ENCODE data around the gene KIAA1755.
"Not testable (repeated sequence)": the region's sequence is repeated elsewhere in the genome, so short reads cannot be mapped to it uniquely, and the experiment has no call there.

The KIAA1755 gene

DNA sequence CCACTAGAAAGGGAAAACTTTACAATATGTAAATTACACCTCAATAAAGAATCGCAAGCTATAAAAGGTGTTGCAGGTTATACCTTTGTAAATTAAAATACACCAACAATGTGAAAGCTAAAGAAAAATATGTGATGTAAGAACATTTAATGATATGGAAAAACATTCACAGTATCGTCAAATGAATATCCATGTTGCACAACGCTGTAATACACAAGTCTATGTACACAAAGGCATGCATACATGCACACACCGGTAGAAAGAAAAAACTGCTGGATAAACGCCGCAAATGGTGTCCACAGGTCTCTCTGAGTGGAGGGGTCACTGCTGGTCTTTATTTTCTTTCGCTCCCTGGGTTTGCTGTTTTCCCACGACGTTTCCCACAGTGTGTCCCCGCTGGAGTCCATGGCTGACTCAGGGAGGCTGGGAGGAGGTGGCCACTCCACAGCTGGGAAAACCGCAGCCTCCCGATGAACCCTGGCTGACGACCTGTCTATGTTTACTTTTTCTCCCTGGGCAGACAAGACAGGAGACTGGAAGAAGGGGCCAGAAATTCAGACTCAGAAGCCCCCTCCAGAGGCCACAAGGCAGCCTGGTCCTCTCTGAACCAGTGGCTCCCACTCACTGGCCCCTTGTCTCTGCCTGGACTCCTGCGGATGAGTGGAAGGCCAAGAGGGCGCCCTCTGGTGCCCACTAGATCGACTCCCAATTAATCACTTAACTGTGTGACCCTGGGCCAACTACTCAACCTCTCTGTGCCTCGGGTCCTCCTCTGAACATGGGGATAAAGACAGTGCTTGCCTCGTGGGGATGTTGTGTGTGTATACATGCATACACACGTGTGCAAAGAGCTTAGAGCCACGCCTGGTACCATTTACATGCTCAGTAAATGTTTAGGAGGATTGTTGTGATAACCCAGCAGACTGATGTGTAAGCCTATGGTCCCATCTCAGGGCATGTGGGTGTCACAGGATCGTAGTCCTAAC is 30.6 kb upstream of the KIAA1755 start:
- no peak for DNase-seq (ENCODE audit: low read depth in 2 of 2)

DNA sequence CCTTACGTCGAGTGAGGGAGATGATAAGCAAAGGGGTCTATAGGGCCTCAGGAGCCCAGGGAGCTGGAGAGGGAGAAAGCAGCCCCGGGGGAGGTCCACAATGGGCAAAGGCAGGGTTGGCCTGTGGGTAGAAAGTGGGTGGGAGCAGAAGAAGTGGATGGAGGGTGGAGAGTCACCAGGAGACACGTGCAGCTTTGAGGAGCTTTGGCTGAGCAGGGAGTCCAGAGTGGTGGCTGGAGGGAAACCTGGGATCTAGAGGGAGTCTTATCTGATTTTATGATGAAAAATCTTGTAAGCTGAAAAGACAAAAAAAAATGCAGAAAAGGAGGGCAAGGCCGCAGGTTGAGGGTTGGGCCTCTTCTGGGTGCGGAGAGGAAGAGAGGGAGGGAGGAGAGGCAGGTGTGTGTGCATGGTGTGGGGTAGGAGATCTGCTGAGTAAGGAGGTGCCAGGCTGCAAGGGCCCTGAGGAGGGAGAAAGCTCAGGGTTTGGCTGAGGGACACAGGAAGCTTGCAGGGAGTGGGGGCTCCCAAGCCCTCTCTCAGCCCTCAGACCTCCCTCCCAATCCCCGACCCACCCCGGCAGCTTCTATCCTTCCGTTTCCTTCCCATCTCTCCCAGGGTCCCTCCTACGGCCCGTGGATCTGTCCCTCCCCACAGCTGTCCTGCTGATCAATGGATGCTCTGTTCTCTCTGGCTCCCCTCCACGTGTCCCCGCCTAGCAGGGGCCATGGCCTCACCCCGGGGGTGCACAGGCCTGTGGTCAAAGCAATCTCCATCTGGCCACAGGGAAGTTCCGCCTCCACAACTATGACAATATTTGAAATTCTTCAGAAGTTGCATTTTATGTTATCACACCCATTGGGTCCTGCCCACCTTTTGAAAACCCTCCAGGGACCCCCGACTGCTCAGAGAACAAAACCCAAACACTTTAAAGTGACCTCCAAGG is 26.3 kb upstream of the KIAA1755 start:
- no peak for DNase-seq (ENCODE audit: low read depth in 2 of 2)

DNA sequence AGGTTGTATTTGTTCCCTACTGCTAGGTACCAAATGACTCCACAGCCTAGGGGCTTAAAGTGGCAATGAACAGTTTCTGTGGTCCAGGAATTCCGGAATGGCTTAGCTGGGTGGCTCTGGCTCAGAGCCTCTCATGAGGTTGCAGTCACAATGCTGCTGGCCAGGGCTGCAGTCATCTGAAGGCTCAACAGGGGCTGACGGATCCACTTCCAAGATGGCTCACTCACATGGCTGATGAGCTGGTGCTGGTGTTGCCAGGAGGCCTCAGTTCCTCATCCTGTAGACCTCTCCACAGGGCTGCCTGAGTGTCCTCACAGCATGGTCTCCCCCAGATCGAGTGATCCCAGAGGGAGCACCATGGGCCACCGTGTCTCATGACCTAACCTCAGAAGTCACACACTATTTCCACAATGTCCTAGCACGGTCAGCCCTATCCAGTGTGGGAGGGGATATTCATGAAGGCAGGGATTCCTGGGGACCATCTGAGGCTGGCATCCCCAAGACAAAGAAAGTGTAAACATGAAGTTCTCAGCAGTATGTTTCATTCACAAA is 24.4 kb upstream of the KIAA1755 start:
- DNase-seq (ENCODE audit: low read depth in 2 of 2): no peak

DNA sequence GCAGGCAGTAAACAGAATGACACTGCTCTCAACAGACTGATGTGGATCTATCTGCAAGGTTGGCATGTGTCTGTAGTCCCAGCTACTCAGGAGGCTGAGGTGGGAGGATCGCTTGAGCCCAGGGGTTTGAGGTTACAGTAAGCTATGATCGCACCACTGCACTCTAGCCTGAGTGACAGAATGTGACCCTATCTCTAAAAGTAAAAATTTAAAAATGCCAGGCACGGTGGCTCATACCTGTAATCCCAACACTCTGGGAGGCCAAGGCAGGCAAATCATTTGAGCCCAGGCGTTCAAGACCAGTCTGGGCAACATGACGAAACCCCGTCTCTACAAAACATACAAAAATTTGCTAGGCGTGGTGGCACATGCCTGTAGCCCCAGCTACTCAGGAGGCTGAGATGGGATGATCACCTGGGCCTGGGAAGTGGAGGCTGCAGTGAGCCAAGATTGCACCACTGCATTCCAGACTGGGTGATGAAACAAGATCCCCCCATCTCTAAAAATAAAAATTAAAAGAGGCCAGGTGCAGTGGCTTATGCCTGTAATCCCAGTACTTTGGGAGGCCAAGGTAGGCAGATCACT is 23.6 kb upstream of the KIAA1755 start:
- DNase-seq (ENCODE audit: low read depth in 2 of 2): not testable (repeated sequence)

DNA sequence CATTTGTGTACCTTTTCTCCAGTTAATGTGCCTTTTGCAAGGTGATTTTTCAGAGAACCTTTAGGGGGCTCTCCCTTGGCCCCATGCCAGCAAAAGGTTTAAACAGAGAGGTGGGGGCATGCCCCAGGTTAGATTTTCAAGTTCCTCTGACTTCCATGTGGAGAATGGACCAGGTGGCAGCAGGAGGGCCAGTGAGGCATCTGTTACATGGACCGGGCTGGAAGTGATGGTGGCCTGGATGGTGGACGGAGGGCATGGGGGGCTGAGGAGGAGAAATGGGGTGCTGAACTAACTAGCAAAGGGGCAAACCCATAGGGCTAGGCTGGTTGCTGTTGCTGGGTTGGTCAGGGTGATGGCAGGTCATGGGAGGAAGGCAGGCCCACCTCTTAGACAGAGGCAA is 22.7 kb upstream of the KIAA1755 start:
- DNase-seq (ENCODE audit: low read depth in 2 of 2): no peak

DNA sequence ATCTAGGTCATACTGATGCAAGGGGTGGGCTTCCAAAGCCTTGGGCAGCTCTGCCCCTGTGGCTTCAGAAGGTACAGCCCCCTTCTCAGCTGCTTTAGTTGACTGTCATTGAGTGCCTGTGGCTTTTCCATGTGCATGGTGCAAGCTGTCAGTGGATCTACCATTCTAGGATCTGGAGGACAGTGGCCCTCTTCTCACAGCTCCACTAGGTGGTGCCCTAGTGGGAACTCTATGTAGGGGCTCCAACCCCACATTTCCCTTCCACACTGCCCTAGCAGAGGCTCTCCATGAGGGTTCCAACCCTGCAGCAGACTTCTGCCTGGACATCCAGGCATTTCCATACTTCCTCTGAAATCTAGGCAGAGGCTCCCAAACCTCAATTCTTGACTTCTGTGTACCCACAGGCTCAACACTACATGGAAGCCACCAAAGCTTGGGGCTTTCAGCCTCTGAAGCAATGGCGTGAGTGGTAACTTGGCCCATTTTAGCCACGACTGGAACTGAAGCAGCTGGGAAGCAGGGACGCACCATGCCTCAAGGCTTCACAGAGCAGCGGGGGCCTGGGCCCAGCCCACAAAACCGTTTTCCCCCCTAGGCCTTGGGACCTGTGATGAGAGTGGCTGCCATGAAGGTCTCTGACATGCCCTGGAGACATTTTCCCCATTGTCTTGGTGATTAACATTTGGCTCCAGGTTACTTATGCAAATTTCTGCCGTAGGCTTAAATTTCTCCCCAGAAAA is 20.8 kb upstream of the KIAA1755 start:
- not testable (repeated sequence) for DNase-seq (ENCODE audit: low read depth in 2 of 2)

DNA sequence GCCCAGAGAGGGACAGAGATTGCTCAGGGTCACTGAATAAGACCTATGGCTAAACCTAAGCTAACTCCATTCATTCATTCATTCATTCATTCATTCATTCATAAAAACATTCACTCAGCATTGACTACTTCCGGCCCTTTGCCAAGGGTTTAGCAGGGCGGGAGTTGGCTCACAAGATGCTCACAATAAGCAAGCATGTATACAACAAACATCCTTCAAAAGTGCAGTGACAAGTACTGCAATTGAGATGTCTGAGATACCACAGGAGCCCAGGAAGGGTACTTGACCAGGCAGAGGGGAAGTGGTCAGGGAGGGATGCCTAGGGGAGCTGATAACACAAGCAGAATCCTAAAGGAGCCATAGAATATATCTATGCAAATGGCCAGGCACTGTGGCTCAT is 18.2 kb upstream of the KIAA1755 start:
- DNase-seq (ENCODE audit: low read depth in 2 of 2): no peak

DNA sequence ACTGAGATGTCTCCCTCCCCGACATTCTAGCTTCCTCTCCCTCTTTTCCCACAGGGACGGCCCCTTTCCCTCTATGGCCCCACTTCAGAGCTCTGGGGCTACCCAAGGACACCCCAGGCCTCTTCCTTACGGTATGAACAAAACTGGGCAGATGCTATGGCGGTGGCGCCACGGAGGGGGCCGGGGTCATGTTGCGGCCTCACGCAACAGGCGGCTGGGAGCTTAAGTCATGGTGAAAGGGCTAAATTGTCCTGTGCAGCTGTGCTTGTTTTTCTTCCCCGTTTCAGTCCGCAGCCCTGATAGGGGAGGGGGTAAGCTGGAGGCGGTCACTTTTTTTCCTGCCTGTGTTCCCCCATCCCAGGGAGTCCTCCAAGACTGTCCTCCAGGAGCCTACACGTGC is 17.6 kb upstream of the KIAA1755 start:
- no peak for DNase-seq (ENCODE audit: low read depth in 2 of 2)

DNA sequence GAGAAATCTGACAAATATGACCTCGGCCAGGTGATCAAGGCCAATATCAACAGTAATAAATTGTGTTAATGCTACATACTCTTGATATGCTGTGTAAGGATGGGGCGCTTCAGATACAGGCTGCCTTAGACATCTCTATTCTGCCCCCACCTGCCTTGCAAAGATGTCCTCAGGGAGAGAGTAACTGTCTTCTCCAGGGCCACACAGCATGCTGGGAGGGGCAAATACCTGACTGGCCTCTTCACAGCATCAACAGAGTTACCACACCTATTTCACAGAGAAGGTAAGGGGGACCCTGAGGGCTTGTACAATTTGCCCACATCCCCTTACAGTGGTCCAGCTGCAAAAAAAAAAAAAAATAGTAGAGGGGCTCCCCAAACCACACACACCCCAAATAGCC is 17.2 kb upstream of the KIAA1755 start:
- DNase-seq (ENCODE audit: low read depth in 2 of 2): no peak

DNA sequence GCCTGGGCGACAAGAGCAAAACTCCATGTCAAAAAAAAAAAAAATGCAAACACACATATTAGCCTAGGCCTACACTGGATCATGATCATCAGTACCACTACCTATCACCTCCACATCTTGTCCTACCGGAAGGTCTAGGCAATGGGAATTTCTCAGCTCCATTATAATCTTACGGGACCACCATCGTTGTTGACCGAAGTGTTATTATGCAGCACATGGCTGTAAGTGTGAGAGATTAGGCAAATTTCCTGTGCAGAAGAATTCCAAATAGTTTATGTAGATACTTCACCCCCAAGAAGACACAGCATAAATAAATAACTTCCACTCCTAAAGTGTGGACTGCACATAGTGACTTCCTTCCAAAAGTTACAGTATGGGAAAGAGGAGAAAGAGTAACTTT is 16.8 kb upstream of the KIAA1755 start:
- DNase-seq (ENCODE audit: low read depth in 2 of 2): no peak

DNA sequence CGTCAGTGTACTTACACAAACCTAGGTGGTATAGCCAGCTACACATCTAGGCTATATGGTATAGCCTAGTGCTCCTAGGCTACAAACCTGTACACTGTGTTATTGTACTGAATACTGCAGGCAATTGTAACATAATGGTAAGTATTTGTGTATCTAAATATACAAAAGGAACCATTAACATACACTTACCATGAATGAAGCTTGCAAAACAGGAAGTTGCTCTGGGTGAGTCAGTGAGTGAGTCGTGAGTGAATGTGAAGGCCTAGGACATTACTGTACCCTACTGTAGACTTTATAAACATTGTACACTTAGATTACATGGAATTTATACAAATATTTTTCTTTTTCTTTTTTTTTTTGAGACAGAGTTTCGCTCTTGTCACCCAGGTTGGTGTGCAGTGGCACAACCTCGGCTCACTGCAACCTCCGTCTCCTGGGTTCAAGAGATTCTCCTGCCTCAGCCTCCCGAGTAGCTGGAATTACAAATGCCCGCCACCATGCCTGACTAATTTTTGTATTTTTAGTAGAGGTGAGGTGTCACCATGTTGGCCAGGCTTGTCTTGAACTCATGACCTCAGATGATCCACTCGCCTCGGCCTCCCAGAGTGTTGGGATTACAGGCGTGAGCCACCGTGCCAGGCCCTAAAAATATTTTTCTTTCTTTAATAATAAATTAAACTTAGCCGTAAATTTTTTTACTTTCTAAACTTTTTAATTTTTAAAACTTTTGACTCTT is 15.4 kb upstream of the KIAA1755 start:
- DNase-seq (ENCODE audit: low read depth in 2 of 2): peak; percentile 60 to 65

DNA sequence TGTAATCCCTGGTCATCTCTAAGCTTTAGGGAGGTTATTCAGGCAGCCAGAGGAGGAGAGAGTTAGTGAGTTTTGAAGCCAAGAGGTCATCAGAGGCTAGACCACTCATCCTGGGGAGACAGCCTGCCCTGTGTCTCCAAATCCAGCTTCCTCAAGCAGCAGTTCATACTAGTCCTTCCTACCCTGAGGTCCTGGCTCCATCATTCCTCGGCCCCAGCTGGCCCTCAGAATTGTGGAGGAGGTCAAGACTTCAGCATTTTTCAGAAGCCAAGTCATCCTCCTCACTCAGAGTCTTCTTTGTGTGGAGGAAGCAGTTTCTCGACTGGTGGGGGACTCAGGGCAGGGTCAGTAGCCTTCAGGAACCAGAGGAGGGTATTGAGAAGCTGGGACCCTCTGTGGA is 12.4 kb upstream of the KIAA1755 start:
- no peak for DNase-seq (ENCODE audit: low read depth in 2 of 2)

DNA sequence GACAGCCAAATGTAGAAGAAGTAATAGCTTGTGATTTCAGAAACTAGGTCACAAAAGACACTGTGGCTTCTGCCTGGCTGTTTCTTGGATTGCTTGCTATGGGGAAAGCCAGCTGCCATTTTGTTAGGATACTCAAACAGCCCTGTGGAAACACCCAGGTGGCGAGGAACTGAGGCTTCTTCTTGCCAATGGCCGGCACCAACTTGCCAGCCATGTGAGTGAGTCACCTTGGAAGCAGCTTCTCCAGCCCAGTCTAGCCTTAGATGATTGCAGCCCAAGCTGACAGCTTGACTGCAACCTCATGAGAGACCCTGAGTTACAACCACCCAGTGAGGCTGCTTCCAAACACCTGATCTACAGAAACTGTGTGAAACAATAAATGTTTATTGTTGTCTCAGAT is 11.9 kb upstream of the KIAA1755 start:
- no peak for DNase-seq (ENCODE audit: low read depth in 2 of 2)

DNA sequence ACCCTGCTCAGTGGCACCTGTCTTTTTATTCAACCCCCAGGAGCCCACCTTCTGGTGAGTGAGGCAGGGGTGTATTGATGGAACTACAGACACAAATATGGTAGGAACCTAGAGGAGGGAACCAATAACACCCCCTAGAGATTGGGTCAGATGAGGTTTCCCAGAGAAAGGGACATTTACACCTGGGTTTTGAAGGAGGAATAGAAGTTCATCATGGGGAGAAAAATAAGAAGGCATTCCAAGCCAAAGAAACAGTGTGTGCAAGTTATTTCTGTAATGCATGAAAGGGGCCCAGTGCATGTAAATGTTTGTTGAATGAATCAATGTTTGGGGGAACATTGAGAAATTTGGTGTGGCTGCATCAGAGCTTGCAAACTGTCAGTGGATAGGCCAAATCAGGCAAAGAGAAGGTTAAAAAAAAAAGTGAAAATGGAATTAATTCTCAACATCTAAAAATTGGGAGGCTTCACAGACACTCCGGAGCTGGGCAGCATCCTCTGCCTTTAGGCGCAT is 11.1 kb upstream of the KIAA1755 start:
- no peak for DNase-seq (ENCODE audit: low read depth in 2 of 2)

DNA sequence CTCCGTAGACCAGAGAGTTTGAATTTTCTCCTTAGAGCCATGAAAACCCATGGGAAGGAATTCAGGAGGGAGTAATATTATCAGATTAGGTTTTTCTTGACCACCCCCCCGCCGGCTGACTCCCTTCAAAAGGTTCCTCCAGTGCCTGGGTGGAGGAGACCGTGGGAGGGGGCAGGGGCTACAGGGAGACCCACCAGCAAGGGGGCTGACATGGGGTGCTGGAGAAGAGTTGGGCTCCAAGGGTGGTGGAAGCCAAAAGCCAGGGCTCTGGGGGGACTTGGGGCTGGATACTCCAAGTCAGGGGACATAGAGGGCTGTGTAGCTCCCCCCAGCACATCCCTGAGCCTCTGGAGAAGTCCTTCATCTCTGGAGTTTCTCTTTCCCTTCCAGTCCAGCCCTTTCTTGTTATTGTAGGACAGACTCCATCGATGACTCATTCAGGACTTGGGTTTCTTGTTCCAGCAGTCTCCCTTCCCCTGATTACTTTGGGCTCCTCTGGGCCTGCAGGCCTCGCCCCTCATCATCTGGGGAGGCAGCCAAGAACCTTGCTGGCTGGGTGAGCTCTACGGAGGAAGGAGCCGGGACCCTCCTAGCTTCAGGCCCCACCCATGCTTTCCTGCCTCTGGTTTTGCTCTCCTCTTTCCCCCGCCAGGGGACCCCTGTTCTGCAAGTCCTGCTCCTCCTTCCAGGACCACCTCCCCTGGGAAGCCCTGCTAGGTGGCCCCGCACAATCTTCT is 10.5 kb upstream of the KIAA1755 start:
- DNase-seq (ENCODE audit: low read depth in 2 of 2): peak; percentile 89 to 90

DNA sequence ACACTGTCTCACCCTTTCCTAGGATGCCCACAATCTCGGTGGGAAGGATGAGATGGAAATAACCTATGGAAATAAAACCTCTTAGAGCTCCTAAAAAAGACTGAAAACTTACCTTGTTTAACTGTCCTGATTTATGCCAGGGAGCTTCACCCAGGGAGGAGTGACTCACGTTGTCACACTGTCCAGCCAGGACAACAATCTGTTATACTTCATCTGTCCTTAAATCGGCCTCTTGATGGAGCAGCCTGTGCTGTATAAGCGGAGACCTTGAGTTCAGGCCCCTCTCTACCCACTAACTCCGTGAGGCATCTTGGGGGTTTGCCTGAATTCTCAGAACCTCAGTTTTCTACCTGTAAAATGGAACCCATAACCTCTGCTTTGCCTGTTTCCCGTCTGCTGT is 9.2 kb upstream of the KIAA1755 start:
- no peak for DNase-seq (ENCODE audit: low read depth in 2 of 2)

DNA sequence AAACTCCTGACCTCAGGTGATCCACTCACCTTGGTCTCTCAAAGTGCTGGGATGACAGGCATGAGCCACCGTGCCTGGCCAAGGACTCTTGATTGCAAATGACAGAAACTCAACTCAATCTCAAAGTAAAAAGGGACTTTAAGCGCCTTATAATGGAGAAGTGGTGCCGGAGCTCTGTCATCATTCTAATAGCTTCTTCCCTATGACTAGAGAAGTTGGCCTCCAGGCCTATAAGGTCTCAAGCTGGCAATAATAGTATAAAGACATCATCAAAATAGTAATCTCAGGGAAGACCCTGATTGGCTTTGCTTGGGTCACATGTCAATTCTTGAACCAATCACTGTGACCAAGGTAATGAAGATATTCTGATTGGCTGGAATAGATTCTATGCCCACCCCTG is 8.5 kb upstream of the KIAA1755 start:
- DNase-seq (ENCODE audit: low read depth in 2 of 2): no peak

DNA sequence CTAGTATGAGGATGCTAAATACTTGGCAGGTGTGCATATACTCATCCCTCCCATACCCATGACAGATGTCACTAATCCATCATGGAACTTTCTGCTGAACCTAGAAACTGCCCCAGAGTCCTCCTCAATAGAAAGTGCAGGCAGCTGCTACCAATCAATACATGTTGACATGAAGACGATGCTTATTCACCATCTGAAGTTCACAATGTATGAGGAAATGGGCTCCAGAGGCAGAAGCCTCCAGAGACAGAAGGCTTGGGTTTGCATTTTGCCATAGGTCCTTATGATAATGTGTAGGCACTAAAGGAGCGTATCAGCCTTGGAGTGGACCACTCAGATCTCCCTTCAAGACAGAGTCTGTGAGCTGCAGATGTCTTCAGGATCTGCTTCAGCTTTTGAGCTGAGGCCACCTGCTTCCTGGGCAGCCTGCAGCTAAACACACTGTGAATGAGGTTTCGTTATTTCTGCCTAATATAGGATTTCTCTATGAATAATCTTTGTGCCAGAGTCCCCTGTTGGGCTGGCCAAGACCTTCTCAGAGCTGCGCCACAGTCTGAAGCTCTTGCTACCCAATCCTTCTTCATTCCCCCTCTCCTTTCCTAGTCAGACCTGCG is 7.5 kb upstream of the KIAA1755 start:
- no peak for DNase-seq (ENCODE audit: low read depth in 2 of 2)

DNA sequence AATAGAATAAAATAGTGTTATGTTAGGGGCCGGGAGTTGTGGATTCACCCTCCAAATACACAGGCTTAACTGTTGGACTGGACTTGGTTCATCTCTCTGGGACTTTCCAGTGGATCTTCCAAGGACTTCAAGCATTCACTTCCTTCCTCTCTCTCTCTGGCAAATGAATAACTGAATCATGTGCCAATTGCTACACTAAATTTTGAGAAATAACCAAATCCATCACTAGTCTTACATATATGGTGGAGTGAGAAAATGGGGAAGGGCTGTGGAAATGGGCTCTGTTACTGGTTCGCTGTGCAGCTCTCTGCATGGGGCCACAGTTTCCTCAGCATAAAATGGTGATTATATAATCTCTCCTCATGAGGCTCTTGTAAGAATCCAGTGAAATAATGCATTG is 6.8 kb upstream of the KIAA1755 start:
- DNase-seq (ENCODE audit: low read depth in 2 of 2): no peak

Data from fibroblast of skin of left quadriceps (primary cell).